Stimulated activated CD8-positive, alpha-beta memory T cell treated with anti-CD3 and anti-CD28 coated beads, Interleukin-12 subunit alpha, Interleukin-12 subunit beta, amount 100 ng/mL, for 24 hours (primary cell): ENCODE data around the gene TCEAL8.

Experiments
- DNase-seq: peaks from one replicate; pipeline ENCODE4 v3.0.0-alpha.2; 2020; ENCODE audit errors: extremely low read depth

Gene TCEAL8

DNA sequence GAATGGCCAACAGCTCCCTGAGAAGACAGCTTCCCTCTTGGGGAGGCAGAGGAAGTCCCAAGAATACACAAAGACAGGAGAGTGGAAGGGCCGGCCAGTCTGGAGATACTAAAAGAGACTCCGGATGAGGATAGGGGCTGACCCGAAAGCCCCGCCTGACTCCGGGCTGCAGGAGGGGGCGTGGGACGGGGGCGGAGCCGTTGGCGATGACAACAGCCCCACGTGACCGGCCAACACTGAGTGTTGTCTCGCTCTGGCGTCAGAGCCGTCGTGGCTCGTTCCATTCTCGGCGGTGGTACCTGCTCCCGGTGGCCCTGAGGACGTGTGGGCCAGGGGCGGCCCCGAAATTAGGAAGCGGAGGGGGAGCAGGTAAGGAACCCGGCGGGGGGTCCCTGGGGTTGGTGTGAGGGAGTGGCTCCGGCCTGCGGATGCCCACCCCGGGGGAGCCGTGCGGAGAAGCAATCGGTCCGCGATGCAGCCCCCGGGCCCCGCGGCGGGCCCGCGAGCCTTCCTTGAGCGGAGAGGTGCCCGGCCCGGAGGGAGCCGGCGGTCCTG, 40.0 kb downstream of the TCEAL8 start, which contains the start of gene BEX4:
Gene BEX4 (plus strand): TSS at position 239 of the 555 bp plus-strand sequence. CDS start 1,046 bp downstream, outside the sequence.
- DNase-seq, result peak; percentile 50

GRCh38 chrX:103212749-103213457, 42.1 kb downstream of the TCEAL8 start:
- no peak for DNase-seq

DNA sequence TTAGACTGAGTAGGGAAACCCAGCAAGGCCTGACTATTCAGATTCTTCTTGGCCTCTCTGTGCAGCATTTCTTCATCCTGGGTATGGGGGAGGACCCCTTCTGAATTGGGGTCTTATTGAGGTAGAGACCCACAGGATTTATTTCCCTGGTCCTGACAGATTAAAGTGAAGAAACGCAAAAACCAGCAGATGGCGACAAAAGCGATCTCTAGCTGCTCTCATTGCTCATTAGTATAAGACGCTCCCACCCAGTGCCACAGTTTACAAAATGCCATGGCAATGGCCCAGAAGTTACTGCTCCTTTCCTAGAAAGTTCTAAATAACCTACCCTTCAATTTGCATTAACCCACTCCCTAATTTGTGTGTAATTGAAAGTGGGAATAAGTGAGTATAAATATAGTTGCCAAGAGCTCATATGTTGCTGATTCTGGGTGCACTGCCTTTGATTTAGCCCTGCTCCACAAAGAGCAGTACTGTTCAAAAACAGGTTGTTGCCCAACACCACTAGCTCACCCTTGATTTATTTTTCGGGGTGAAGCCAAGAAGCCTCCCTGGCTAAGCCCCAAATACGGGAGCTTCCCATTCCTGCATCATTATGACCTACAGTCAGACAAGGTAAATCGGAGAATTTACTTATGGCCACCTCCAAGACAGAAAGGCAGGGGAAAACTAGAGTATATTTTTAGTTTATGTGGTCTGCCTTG, 43.8 kb downstream of the TCEAL8 start:
- no peak for DNase-seq

GRCh38 chrX:103210056-103210455, 44.9 kb downstream of the TCEAL8 start:
- DNase-seq, result no peak
